ENCODE measurements around the gene CDK5RAP3.

- TF ChIP-seq CTCF (IDR thresholded peaks at IDR 0.05; ENCODE audit: insufficient read depth, low read depth, low read length) (no peak), EZH2 (IDR thresholded peaks at IDR 0.05; ENCODE audit: insufficient read depth, low read length) (no peak)
These were observed 21.3 kb downstream of the CDK5RAP3 start for GRCh38 chr17:47992216-47992615.
